GM18870 (cell line): ENCODE data around the gene LCE3E.
"Not testable (repeated sequence)": the region's sequence is repeated elsewhere in the genome, so short reads cannot be mapped to it uniquely, and the experiment has no call there.

Experiments
- ATAC-seq: cut with Tn5 transposase; IDR thresholded peaks from one replicate; pipeline ENCODE4 v1.9.1; 2021; ENCODE audit warnings: moderate library complexity; ENCODE audit not compliant: unreplicated experiment

LCE3E gene, protein sequence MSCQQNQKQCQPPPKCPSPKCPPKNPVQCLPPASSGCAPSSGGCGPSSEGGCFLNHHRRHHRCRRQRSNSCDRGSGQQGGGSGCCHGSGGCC

DNA sequence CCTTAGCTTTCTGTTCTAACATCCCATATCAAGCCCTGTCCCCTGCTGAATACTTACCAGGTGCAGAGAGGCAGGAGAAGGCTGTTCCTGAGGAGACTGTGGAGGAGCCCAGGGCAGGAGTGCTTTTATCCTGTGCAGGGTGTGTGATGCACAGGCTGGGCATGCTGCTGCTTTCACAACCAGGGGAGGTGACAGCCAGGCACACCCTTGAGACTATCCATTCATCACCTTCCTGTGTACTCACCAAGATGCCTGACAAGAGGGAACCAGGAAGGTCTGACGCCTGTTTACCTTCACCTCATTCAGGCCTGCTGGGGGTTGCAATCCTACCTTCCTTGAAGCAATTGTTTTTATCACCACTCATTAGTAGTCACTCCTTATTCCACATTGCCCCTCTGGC is at the start of gene LCE3E:
Gene LCE3E, minus strand, starts transcription at position 100 of the 400 bp plus-strand sequence. CDS start 572 bp downstream, outside the sequence.
- ATAC-seq = no peak

DNA sequence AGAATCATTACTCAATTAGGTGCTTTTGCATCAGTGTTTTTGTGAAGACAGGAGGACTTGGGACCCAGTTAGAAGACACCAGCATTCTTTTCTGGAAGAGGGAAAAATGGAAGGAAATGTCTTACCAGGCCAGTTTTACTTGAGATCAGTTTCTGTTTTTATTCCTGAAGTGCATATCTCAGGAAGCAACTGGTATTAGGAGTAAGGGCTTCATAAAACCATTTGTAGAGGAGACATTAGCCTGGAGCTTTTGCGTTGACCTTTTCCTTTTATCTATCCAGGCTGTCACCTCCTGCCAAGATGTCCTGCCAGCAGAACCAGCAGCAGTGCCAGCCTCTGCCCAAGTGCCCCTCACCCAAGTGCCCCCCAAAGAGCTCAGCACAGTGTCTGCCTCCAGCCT is 46.9 kb upstream of the LCE3E start, which contains the start of gene LCE3B:
Gene LCE3B, plus strand, starts transcription at position 301 of the 400 bp plus-strand sequence. Its CDS starts 0 bp downstream, at position 301.
- no peak for ATAC-seq

DNA sequence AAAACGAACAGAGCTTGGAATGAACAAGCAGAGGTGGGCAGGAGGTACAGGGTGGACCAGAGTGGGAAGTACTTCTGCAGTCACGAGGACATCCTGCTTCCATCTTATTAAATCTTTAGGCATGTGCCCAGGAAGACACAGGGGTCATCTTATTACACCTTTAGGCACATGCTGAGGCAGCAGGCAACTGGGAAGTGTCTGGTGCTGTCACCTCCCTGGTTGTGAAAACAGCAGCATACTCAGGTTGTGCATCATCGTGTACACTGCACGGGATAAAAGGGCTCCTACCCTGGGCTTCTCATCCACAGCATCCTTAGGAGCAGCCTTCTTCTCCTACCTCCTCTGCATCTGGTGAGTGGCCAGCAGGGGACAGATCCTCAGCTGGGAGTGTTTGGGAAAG is 33.4 kb upstream of the LCE3E start, which contains the start of gene LCE3C:
Gene LCE3C, plus strand, starts transcription at position 301 of the 400 bp plus-strand sequence. CDS start 498 bp downstream, outside the sequence.
- no peak for ATAC-seq

DNA sequence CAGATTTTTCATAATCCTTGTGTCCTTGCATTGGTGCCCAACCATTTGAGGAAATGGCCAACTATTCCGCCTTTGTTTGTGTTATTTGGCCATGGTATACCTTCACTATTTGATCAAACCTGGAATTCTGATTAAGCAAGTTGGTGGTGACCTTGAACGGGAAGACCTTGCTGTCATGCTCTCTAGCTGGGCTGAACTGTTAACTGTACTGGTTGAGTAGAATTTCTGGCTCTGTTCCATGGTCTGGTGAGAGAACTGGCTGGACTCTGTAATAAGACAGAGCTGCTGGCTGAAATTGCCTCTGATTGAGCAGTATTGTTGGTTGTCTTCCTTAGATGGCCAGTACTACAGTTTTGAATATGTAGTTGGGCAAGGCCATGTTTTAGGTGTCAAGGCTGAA is 30.4 kb upstream of the LCE3E start:
- ATAC-seq = no peak

DNA sequence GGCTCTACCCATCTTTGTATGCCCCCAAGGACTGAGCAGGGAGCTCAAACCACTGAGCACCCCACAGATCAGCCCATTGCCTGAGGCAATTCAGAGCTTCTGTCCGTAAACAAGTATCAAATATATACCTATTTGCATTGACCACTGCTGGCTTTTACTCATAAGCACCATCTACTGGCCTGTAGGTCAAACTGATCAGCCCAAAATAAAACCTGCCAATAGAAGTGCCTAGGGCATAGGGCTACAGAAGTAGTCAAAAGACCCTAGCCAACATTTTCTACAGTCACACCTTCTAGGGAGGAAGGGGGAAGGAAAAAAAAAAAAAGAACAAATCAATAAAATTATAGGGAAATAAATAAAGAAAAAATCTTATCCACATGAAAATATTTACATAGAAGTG is 19.0 kb upstream of the LCE3E start:
- no peak for ATAC-seq

DNA sequence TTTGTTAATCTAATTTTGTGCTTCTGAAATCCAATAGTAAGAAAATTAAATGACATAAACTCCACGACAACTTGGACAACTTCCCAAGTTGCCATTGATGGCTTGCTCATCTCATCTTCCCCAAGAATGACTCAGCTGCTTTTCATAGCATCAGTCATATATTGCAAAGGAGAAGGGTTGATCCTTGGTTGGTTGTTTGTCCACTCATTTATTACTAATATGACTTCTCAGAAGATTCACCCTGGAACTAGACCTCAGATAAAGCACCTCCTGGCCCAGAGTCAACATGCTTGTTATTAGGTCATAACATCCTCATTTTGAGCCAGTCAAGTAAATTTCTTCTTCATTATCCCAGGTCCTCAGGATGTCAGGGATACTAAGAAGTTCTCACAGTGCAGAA is 16.1 kb upstream of the LCE3E start:
- no peak for ATAC-seq

DNA sequence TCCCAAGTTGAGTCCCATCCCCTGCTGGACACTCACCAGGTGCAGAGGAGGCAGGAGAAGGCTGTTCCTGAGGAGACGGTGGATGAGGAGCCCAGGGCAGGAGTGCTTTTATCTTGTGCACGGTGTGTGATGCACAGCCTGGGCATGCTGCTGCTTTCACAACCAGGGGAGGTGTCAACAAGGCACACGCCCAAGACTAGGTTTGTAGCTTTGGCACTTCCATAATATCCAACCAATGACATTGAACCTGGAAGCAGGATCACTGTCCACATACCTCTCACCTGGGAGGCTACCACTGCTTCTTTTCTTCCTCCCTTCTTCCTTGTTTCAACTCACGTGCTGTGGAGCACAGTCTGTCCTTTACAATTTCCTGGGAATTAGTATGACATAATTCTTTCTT is 13.9 kb upstream of the LCE3E start, which contains the start of gene LCE3D:
Gene LCE3D, minus strand, starts transcription at position 84 of the 400 bp plus-strand sequence. CDS start 580 bp downstream, outside the sequence.
- ATAC-seq = no peak

DNA sequence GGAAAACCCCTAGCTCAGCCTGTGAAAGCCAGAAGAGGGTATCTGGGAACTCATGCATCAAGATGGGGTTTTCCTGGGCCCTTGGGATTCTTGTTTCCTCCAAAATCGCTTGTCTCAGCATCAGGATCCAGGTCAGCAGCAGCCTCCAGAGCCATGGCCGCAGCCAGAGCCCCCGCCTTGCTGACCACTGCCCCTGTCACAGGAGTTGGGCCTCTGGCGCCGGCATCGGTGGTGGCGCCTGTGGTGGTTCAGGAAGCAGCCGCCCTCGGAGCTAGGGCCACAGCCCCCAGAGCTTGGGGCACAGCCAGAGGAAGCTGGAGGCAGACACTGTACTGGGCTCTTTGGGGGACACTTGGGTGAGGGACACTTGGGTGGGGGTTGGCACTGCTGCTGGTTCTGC is 12.9 kb upstream of the LCE3E start:
- ATAC-seq = not testable (repeated sequence)

DNA sequence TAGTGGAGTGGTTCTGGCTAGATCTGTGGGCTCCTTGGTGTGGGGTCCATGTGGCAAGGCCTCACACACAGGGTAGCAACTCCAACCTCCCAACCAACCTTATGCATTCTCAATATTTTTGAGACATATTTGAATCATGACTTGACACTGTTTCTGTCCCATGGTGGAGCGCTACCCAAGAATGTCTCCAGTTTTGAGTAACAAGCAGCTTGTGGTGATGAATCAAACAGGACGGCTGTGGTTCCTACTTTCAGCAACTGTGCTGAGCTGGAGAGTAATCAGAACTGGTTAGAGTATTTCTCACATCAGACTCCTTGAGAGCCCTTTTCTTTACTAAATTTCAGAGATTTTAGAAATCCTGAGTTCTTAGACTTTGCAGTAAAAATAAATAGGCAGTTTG is 10.6 kb upstream of the LCE3E start:
- no peak for ATAC-seq

DNA sequence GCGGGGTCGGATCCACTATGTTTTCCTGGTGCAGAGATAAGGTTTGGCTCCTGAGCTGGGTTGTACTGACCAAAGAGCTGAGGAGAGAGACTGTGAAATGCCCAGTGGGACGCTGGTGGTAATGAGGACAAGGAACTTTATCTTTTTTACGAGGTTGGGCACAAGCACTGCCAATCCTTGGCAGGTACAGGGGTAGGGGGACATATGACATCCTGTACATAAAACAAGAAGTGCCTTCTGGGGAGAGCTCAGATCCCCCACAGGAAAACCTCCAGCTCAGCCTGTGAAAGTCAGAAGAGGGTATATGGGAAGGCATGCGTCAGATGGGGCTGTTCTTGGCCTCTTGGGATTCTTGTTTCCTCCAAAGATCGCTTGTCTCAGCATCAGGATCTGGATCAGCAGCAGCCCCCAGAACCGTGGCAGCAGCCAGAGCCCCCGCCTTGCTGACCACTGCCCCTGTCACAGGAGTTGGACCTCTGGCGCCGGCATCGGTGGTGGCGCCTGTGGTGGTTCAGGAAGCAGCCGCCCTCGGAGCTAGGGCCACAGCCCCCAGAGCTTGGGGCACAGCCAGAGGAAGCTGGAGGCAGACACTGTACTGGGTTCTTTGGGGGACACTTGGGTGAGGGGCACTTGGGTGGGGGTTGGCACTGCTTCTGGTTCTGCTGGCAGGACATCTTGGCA is 905 bp downstream of the LCE3E start:
- no peak for ATAC-seq

DNA sequence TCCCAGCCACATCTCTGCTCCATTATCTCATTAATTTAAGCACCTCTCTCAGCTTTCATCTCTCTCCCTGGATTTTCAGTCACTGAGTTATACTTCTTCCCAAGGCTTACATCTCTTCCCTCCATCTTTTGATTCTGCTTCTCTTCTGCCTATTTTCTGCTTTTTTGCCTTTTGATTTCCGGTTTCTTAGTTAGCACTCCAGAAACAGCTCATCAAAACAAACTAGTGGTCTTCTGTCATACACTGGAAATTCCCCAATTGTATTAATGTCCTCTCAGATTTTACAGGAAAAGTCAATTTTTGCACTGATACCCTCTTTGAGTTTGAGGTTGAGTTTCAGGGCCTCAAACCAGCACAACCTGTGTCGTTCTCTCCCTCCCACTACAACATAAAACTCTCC is 1.5 kb downstream of the LCE3E start:
- no peak for ATAC-seq

DNA sequence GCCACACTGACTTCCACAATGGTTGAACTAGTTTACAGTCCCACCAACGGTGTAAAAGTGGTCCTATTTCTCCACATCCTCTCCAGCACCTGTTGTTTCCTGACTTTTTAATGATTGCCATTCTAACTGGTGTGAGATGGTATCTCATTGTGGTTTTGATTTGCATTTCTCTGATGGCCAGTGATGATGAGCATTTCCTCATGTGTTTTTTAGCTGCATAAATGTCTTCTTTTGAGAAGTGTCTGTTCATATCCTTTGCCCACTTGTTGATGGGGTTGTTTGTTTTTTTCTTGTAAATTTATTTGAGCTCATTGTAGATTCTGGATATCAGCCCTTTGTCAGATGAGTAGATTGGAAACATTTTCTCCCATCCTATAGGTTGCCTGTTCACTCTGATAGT is 18.2 kb downstream of the LCE3E start:
- ATAC-seq = not testable (repeated sequence)

DNA sequence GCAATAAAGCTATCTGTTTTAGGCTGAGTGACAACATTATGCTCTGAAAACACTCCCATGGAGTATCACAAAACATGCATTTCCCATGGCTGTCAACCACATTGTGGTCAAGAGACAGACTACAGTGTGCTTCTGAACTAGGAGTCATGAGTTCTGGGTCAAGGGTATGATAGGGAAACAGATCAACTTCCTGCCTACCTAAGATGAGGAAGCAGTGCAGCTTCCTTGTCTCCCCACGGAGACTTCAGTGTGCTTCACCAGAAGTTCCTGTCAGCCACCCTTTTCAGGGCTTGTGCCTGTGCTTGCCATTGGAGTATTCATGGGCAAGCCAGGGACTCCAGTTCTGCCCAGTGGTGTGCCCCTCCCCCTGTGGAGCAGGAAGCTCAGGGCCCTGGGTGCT is 19.9 kb downstream of the LCE3E start:
- ATAC-seq = no peak

DNA sequence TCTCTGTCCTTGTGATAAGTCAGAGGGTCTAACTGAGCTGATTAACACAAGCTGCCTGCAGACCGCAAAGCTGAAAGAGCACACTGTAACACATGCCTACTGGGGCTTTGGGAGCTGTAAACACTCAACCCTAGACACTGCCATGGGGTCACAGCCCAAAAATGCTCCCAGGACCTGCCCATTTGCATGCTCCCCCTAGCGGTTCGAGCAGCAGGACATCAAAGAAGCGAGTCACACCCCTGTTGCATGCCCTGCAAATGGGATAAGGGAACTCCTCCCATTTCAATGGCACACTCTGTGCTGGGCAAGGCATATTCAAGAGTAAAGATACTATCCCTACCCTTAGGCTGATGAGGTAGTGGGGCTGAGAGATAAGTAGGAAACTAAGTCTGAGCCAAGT is 22.8 kb downstream of the LCE3E start:
- ATAC-seq = no peak

DNA sequence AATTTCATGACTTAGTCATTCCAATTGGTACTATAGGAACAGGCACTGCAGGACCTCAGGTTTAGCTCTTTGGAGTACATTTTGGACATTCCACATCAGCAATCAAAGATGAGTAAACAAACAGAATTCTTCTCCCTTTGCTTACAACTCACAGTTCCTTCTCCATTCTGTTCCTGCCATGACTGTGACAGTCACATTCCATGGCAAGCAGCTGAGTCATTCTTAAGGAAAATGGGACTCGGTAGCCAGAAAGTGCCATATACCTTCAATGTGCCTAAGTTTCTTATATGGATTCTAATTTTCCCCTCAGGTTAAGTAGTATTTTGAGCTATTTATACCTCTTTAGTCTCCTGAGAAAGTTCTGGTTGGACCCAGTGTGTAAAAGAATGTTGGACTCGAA is 26.7 kb downstream of the LCE3E start:
- ATAC-seq = no peak

DNA sequence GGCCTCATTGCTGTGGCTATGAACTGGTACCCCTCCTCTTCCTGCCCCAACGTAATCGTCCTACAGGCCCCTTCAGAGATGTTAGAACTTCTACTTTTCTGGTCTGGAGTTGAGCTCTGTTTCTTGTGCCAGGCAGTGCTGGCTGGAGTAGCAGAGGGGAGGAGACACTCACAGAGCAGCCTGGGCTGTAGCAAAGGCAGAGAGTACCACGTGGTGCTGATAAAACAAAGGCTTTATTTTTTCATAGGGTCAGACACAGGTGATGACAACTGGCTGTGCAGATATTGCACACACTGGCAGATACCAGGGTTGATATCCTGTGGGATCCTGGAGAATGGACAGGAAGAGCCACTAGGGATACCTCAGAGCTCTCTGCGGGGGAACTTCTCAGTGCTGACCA is 29.1 kb downstream of the LCE3E start:
- no peak for ATAC-seq

DNA sequence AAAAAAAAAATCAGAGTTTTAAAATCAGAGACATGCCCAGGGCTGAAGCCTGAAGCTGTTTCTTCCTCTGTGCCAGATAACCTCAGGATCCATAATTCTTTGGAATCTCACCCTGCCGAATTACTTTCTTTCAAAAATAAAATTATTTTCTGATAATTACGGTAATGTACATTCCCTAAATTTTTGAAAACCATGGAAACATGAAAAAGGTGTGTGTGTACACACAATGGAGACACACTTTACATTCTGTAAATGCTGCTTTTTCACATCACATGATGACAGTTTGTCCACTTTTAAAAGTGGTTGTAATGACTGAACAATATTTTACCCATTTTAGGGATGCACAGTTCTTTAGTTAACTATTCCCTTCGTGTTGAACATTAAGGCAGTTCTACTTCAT is 30.8 kb downstream of the LCE3E start:
- ATAC-seq = no peak

DNA sequence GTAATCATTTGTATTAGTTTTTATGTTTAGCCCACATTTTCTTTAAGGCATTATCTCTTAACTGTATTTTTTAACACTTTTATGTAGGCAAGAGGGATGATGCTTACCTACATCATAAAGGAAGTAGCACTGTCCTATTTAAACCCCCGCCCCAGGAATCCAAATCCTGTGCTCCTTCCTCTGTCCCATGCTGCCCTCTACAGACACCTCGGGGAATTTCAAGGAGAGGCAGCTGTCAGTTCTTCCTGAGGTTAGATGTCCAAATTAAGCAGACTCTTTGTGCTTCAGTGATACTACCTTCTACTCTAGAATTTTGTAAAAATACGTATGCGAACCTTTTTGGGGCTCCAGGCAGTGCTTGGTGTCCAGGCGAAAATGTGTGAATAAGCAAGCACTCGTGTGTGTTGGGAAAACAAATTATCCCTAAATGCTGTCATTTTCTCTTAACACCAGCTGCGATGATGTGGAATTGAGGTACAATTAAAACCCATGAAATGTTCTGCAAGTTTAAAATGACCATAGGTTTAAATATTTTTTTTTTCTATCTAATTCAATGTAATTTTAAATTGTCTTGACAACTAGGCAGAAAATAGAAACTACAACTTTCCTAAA is 33.1 kb downstream of the LCE3E start:
- ATAC-seq = no peak

DNA sequence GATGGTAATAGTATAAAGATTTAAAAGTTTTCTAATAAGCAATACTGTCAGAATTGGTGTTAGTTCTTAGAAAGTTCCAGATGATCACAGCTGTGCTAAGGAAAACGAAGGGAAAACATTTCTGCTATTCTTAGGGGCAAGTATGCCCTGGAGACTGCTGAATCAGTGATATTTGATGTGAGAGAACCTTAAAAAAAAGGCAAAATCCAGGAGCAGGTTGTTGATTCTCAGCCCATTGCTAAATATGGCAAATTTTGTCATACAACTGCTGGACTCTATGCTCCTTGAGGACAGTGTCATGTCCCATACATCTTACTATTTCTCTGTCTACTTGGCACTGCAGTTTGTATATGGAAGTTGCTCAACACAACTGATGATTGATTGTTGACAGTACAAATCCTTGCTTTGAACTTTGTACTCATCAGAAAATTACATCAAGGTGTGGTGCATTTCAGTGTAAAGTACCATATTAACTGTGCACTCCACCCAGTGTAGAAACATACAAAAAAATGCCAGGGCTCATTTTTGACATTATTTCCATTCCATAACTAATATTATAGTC is 41.4 kb downstream of the LCE3E start:
- ATAC-seq = no peak

DNA sequence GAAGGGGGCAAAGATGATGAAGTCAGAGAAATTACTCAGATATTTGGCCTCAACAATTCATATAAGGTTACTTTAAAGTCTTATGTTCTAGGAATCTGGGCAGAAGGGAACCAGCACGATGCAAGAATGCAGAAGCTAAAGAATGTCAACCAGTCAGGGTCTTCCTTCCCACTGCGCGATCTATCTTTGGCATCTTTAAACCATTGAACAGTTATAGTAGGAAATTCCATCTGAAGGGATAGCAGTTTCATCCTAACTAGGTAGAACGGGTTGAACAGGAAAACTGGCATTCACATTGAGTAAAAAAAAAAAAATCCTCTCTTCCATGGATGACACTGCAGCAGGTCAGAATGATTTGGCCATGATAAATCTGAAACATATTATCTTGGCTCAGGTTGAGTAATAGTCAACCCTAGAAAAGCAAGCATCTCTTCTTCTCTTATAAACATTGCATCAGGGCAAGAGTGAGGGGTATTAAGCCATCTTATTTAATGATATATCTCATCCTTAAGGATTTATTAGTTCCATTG is 46.0 kb downstream of the LCE3E start:
- no peak for ATAC-seq

DNA sequence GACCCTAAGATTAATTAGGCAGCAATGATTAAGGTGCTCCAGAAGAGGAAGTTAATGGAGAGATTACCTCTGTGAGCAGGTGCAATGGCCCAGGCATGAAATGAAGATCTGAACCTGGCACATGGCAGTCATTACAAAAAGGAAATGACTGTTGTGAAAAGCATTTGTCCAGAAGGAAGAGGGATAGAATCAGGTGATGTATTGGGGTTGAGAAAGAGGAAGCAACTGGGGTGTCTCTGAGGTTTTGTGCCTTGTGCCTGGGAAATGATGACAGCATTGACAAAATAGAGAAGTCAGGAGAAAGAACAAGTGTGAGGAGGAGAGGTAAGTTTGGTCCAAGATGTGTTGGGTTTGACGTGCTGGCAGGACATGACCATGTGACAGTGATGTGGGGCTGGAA is 46.7 kb downstream of the LCE3E start:
- ATAC-seq = no peak
